Glutamatergic neuron (in vitro differentiated cells): ENCODE data around the gene HNRNPA3. TPM values are rescaled to one million over a fixed set of nuclear protein-coding genes. Genes with fewer than 3 reads are reported as not detected.

Experiments used
- DNase-seq: peaks from one replicate; pipeline ENCODE4 v3.0.0; 2022
- H3K27ac Mint-ChIP-seq: one replicate; pipeline ENCODE4 v1.8.0; 2020; ENCODE audit warnings: mild to moderate bottlenecking, mixed read lengths, inconsistent platforms; ENCODE audit not compliant: unreplicated experiment
- H3K27me3 Mint-ChIP-seq: one replicate; pipeline ENCODE4 v1.8.0; 2020; ENCODE audit warnings: mild to moderate bottlenecking, moderate library complexity, mixed read lengths, inconsistent platforms; ENCODE audit not compliant: unreplicated experiment
- H3K36me3 Mint-ChIP-seq: one replicate; pipeline ENCODE4 v1.8.0; 2020; ENCODE audit warnings: mild to moderate bottlenecking, mixed read lengths, inconsistent platforms; ENCODE audit not compliant: unreplicated experiment
- H3K4me1 Mint-ChIP-seq: one replicate; pipeline ENCODE4 v1.8.0; 2020; ENCODE audit warnings: mild to moderate bottlenecking, low read depth, mixed read lengths, inconsistent platforms; ENCODE audit not compliant: unreplicated experiment
- H3K4me3 Mint-ChIP-seq: one replicate; pipeline ENCODE4 v1.8.0; 2020; ENCODE audit warnings: mild to moderate bottlenecking, mixed read lengths, inconsistent platforms; ENCODE audit not compliant: unreplicated experiment
- H3K9me3 Mint-ChIP-seq: one replicate; pipeline ENCODE4 v1.8.0; 2020; ENCODE audit warnings: mild to moderate bottlenecking, moderate library complexity, mixed read lengths, inconsistent platforms; ENCODE audit not compliant: unreplicated experiment
- long read RNA-seq: library from polyadenylated mRNA; unstranded; transcript quantifications from one replicate; pipeline ENCODE4 v2.0.0, GENCODE V29; 2020; ENCODE audit not compliant: unreplicated experiment
- total RNA-seq: library from RNA; stranded (reverse); fragmentation: NEBNext Ultra II Directional; extraction: Animal tissue kit (Norgen Biotek cat#: 25700); gene quantifications from one replicate; pipeline ENCODE4 v1.2.1, GENCODE V29; 2021; ENCODE audit not compliant: unreplicated experiment
- TF ChIP-seq, protein P1 (sequence below): fragments of 200-600 bp; sonication (generic); IDR thresholded peaks from one replicate; pipeline ENCODE4 v1.5.0; 2021; ENCODE audit not compliant: partially characterized antibody, unreplicated experiment

The HNRNPA3 gene
- total RNA-seq, result 251 TPM
- long read RNA-seq, partial matches to known transcripts, result 4 of 12 reads
- long read RNA-seq, other reads (novel, unspliced or antisense), result 5 of 12 reads

DNA sequence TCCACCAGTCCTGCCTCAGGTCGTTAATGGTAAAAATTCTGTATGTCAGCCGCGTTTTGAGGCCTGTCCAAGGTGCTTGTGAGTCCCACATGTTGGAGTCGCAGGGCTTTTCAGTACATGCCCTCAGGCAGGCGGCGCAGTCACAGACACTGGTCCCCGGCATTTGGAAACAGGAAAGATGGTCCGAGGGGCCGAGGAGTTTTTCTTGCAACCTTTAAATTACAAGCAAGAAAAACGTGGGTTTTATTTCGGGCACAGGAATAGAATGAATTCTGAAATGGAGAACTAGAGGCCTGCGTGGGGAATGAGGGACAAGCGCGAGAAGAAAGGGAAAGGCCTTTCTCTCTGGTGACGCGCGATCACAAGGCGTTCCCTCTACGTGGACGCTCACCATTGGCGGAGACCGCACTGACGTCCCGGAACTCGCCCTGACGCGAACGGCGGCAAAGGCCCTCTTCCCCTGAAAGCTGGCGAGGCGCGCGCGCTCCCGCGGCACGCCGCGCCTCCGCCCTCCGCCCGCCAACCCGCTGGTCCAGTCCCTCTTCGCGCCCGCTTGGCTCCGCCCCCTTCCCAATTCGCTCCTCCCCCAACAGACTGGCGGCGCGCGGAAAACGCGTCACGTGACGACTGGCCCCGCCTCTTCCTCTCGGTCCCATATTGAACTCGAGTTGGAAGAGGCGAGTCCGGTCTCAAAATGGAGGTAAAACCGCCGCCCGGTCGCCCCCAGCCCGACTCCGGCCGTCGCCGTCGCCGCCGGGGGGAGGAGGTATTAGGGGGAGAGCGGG, at the start of gene HNRNPA3:
HNRNPA3 (plus strand) TSS at position 689 of the 785 bp plus-strand sequence; CDS start at position 695, 6 bp downstream.
- no peaks in the 10 kb centered on the region for H3K36me3 Mint-ChIP-seq
- peaks cover 13% of the 10 kb centered on the region for H3K9me3 Mint-ChIP-seq
- peak within 1 kb of the TSS; percentile 100 for H3K27ac Mint-ChIP-seq
- peak within 1 kb of the TSS; percentile 97 for H3K4me3 Mint-ChIP-seq
- TF ChIP-seq, protein P1, sequence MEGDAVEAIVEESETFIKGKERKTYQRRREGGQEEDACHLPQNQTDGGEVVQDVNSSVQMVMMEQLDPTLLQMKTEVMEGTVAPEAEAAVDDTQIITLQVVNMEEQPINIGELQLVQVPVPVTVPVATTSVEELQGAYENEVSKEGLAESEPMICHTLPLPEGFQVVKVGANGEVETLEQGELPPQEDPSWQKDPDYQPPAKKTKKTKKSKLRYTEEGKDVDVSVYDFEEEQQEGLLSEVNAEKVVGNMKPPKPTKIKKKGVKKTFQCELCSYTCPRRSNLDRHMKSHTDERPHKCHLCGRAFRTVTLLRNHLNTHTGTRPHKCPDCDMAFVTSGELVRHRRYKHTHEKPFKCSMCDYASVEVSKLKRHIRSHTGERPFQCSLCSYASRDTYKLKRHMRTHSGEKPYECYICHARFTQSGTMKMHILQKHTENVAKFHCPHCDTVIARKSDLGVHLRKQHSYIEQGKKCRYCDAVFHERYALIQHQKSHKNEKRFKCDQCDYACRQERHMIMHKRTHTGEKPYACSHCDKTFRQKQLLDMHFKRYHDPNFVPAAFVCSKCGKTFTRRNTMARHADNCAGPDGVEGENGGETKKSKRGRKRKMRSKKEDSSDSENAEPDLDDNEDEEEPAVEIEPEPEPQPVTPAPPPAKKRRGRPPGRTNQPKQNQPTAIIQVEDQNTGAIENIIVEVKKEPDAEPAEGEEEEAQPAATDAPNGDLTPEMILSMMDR, result no peak
- H3K27me3 Mint-ChIP-seq, result peaks cover 9% of the 10 kb centered on the region
- DNase-seq, result peak; percentile 99
- peaks cover 17% of the 10 kb centered on the region for H3K4me1 Mint-ChIP-seq

DNA sequence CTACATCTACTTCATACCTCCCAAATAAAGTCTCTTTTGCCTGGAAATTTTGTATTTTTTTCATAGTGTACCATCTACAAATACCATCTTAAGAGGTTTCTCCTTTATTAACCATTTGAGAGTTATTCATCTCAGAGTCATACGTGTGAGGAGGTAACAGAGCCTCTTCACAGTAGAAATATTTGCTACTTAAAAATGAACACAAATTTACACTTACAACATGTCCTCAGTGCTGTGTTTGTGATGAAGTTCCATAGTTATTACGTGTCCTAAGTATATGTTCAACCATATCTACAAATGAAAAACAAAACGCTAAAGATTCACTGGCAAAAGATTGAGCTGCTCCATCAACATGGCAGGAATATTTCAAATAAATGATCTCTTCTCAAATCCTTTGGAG, 48.5 kb upstream of the HNRNPA3 start:
- Mint-ChIP-seq H3K9me3 (no peaks in the 10 kb centered on the region), H3K27ac (no peak overlapping the region), H3K4me3 (no peak overlapping the region), H3K4me1 (peaks cover 22% of the 10 kb centered on the region), H3K36me3 (no peaks in the 10 kb centered on the region), H3K27me3 (no peaks in the 10 kb centered on the region)
- TF ChIP-seq, protein P1, result no peak
- no peak for DNase-seq

DNA sequence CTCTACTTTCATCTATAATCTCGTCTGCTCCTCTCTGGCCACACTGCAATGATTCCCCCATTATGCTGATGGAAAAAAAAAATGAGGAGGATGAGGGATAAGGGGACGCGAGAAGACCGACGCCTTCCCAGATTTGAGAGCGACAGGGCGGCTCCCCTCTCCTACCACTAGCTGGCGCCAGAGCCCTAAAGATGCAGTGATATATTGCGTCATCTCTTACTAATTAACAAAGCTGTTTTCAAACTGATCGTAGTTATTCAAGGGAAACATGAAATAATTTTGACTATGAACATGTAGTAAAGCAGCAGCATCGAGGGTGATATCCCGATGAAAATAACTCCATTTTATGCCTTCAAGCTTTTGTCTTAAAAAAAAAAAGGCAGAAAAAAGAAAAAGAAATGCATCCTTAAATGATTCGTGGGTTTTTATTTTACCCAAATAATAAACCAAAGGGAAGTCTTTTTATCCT, 48.0 kb upstream of the HNRNPA3 start:
- Mint-ChIP-seq H3K27ac (no peak overlapping the region), H3K27me3 (no peaks in the 10 kb centered on the region), H3K36me3 (no peaks in the 10 kb centered on the region), H3K4me1 (peaks cover 25% of the 10 kb centered on the region), H3K4me3 (no peak overlapping the region), H3K9me3 (peaks cover 2% of the 10 kb centered on the region)
- TF ChIP-seq, protein P1, result peak; percentile 88
- DNase-seq, result peak; percentile 89

DNA sequence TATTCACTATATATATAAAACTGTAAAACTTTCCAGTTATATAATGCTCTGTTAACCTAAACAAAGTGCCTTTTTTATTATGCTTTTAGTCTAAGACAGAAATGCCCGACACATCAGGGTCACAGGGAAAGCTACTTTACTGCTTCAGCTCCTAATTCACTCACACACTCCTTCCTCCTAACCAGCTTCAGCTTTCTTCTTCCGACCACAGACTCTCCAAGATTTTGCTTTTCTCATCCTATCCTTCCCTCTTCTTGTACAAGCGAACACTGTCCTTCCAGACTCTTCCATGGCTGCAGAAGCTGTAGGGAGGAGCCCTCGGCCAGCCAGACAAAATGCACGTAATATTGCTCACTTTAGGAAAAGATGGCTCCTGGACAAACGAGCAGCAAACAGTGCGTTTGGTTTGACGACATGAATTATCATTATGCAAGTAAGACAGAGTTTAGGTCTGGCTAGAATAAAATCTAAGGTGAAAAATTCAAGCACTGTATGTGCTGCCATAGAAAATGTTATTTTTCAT, 47.5 kb upstream of the HNRNPA3 start:
- TF ChIP-seq, protein P1, result no peak
- no peaks in the 10 kb centered on the region for H3K36me3 Mint-ChIP-seq
- DNase-seq, result no peak
- H3K27ac Mint-ChIP-seq, result no peak overlapping the region
- no peak overlapping the region for H3K4me3 Mint-ChIP-seq
- H3K4me1 Mint-ChIP-seq, result peaks cover 30% of the 10 kb centered on the region
- H3K27me3 Mint-ChIP-seq, result no peaks in the 10 kb centered on the region
- H3K9me3 Mint-ChIP-seq, result peaks cover 4% of the 10 kb centered on the region
